BLaER1 (cell line): Measurements from ENCODE around the gene RELT.

Experiments used
- H3K27ac ChIP-seq: shearing (Covaris generic); formaldehyde crosslinking; 2 replicates; pipeline ENCODE4 v1.8.1; 2022
- H3K27me3 ChIP-seq: shearing (Covaris generic); formaldehyde crosslinking; 2 replicates; pipeline ENCODE4 v1.8.1; 2022
- H3K36me3 ChIP-seq: shearing (Covaris generic); formaldehyde crosslinking; 2 replicates; pipeline ENCODE4 v1.8.1; 2022
- H3K4me1 ChIP-seq: shearing (Covaris generic); formaldehyde crosslinking; 2 replicates; pipeline ENCODE4 v1.8.1; 2022
- H3K4me2 ChIP-seq: shearing (Covaris generic); formaldehyde crosslinking; 2 replicates; pipeline ENCODE4 v1.8.1; 2022
- H3K4me3 ChIP-seq: shearing (Covaris generic); formaldehyde crosslinking; 2 replicates; pipeline ENCODE4 v1.8.1; 2022
- H3K9ac ChIP-seq: shearing (Covaris generic); formaldehyde crosslinking; 2 replicates; pipeline ENCODE4 v1.8.1; 2022
- H3K9me3 ChIP-seq: shearing (Covaris generic); formaldehyde crosslinking; 2 replicates; pipeline ENCODE4 v1.8.1; 2022
- H4K20me1 ChIP-seq: shearing (Covaris generic); formaldehyde crosslinking; 2 replicates; pipeline ENCODE4 v1.8.1; 2022
- Cebpa-rat ChIP-seq: shearing (Covaris generic); IDR thresholded peaks from 2 replicates; pipeline ENCODE4 v1.8.1; 2022

The RELT gene

GRCh38 chr11:73404506-73405145, 28.4 kb downstream of the RELT start:
- Histone ChIP-seq H3K9me3 (no peaks in the 10 kb centered on the region), H3K36me3 (peaks cover 92% of the 10 kb centered on the region), H3K4me2 (no peak overlapping the region), H4K20me1 (peaks cover 4% of the 10 kb centered on the region; the same call in 1 of the 2 replicates), H3K4me1 (peaks cover 13% of the 10 kb centered on the region), H3K9ac (no peak overlapping the region), H3K27me3 (no peaks in the 10 kb centered on the region), H3K27ac (no peak overlapping the region), H3K4me3 (no peak overlapping the region)
- no peak for TF ChIP-seq Cebpa-rat

- peaks cover 8% of the 10 kb centered on the region for H3K4me1 ChIP-seq
- H3K4me2 ChIP-seq = no peak overlapping the region
- H3K9ac ChIP-seq = no peak overlapping the region
- H3K27ac ChIP-seq = no peak overlapping the region
- H3K4me3 ChIP-seq = no peak overlapping the region
- H4K20me1 ChIP-seq = no peaks in the 10 kb centered on the region
- H3K9me3 ChIP-seq = no peaks in the 10 kb centered on the region
- TF ChIP-seq Cebpa-rat = no peak
- H3K36me3 ChIP-seq = peaks cover 96% of the 10 kb centered on the region
- H3K27me3 ChIP-seq = no peaks in the 10 kb centered on the region
Observed at GRCh38 chr11:73405146-73405510, 28.9 kb downstream of the RELT start.

GRCh38 chr11:73406131-73406530, 29.9 kb downstream of the RELT start:
- peaks cover 8% of the 10 kb centered on the region; the same call in 1 of the 2 replicates for H3K4me1 ChIP-seq
- no peaks in the 10 kb centered on the region for H3K9me3 ChIP-seq
- TF ChIP-seq Cebpa-rat = no peak
- H3K4me2 ChIP-seq = no peak overlapping the region
- no peak overlapping the region for H3K4me3 ChIP-seq
- no peak overlapping the region for H3K9ac ChIP-seq
- H3K27ac ChIP-seq = no peak overlapping the region
- H3K36me3 ChIP-seq = peaks cover 98% of the 10 kb centered on the region
- no peaks in the 10 kb centered on the region for H3K27me3 ChIP-seq
- H4K20me1 ChIP-seq = no peaks in the 10 kb centered on the region

- Histone ChIP-seq H3K4me3 (no peak overlapping the region), H3K9ac (no peak overlapping the region), H3K27me3 (no peaks in the 10 kb centered on the region), H3K27ac (no peak overlapping the region), H3K9me3 (no peaks in the 10 kb centered on the region), H3K4me1 (peaks cover 8% of the 10 kb centered on the region; the same call in 1 of the 2 replicates), H3K36me3 (peaks cover 98% of the 10 kb centered on the region), H4K20me1 (no peaks in the 10 kb centered on the region), H3K4me2 (no peak overlapping the region)
- no peak for TF ChIP-seq Cebpa-rat
Observed at GRCh38 chr11:73406619-73407018, 30.4 kb downstream of the RELT start.

GRCh38 chr11:73409431-73409830, 33.2 kb downstream of the RELT start:
- Histone ChIP-seq H3K4me3 (no peak overlapping the region), H3K9me3 (no peaks in the 10 kb centered on the region), H3K27me3 (no peaks in the 10 kb centered on the region), H3K4me1 (peaks cover 8% of the 10 kb centered on the region; the same call in 1 of the 2 replicates), H3K36me3 (peaks cover 88% of the 10 kb centered on the region), H3K9ac (no peak overlapping the region), H3K4me2 (no peak overlapping the region), H3K27ac (no peak overlapping the region), H4K20me1 (no peaks in the 10 kb centered on the region)
- TF ChIP-seq Cebpa-rat = no peak

- Histone ChIP-seq H3K9ac (no peak overlapping the region), H3K4me1 (peaks cover 8% of the 10 kb centered on the region; the same call in 1 of the 2 replicates), H3K4me2 (no peak overlapping the region), H3K27me3 (no peaks in the 10 kb centered on the region), H3K36me3 (peaks cover 83% of the 10 kb centered on the region), H3K4me3 (no peak overlapping the region), H4K20me1 (no peaks in the 10 kb centered on the region), H3K9me3 (no peaks in the 10 kb centered on the region), H3K27ac (no peak overlapping the region)
- TF ChIP-seq Cebpa-rat = no peak
Observed at GRCh38 chr11:73410627-73411026, 34.4 kb downstream of the RELT start.

GRCh38 chr11:73411031-73411430, 34.8 kb downstream of the RELT start:
- no peak for TF ChIP-seq Cebpa-rat
- Histone ChIP-seq H3K36me3 (peaks cover 82% of the 10 kb centered on the region), H3K4me1 (peaks cover 8% of the 10 kb centered on the region; the same call in 1 of the 2 replicates), H3K4me2 (no peak overlapping the region), H3K4me3 (no peak overlapping the region), H3K27ac (no peak overlapping the region), H3K9me3 (no peaks in the 10 kb centered on the region), H4K20me1 (no peaks in the 10 kb centered on the region; the same call in 1 of the 2 replicates), H3K9ac (no peak overlapping the region), H3K27me3 (no peaks in the 10 kb centered on the region)

- TF ChIP-seq Cebpa-rat = no peak
- H3K36me3 ChIP-seq = peaks cover 82% of the 10 kb centered on the region
- peaks cover 7% of the 10 kb centered on the region; the same call in 1 of the 2 replicates for H3K4me1 ChIP-seq
- no peak overlapping the region for H3K9ac ChIP-seq
- H4K20me1 ChIP-seq = no peaks in the 10 kb centered on the region; the same call in 1 of the 2 replicates
- no peak overlapping the region for H3K4me2 ChIP-seq
- no peak overlapping the region for H3K4me3 ChIP-seq
- H3K27ac ChIP-seq = no peak overlapping the region
- no peaks in the 10 kb centered on the region for H3K27me3 ChIP-seq
- H3K9me3 ChIP-seq = no peaks in the 10 kb centered on the region
Observed at GRCh38 chr11:73412308-73412707, 36.1 kb downstream of the RELT start.

- Histone ChIP-seq H3K27ac (no peak overlapping the region), H3K4me1 (no peaks in the 10 kb centered on the region), H3K4me2 (no peak overlapping the region), H3K36me3 (peaks cover 82% of the 10 kb centered on the region), H3K9ac (no peak overlapping the region), H3K27me3 (no peaks in the 10 kb centered on the region), H4K20me1 (no peaks in the 10 kb centered on the region; the same call in 1 of the 2 replicates), H3K9me3 (no peaks in the 10 kb centered on the region), H3K4me3 (no peak overlapping the region)
- no peak for TF ChIP-seq Cebpa-rat
Observed at GRCh38 chr11:73413256-73413655, 37.1 kb downstream of the RELT start.

GRCh38 chr11:73414977-73415651, 38.9 kb downstream of the RELT start:
- Histone ChIP-seq H3K36me3 (peaks cover 82% of the 10 kb centered on the region), H4K20me1 (no peaks in the 10 kb centered on the region; the same call in 1 of the 2 replicates), H3K27ac (no peak overlapping the region), H3K9ac (no peak overlapping the region), H3K27me3 (no peaks in the 10 kb centered on the region), H3K4me3 (no peak overlapping the region), H3K4me1 (no peaks in the 10 kb centered on the region), H3K9me3 (no peaks in the 10 kb centered on the region), H3K4me2 (no peak overlapping the region)
- TF ChIP-seq Cebpa-rat = no peak
